K562 (cell line): ENCODE results near the gene CLDN2. TPM values are rescaled to one million over a fixed set of nuclear protein-coding genes. Genes with fewer than 3 reads are reported as not detected.

Source experiments
- ATAC-seq: fragments of 200-7000 bp; cut with Tn5 transposase; 3 replicates; pipeline ENCODE4 v1.9.1; 2020; ENCODE audit warnings: moderate library complexity
- BruUV-seq: library from RNA; stranded (reverse); fragments of 400-500 nt; replicated peaks from 2 replicates; lab custom pipeline; 2021; lab: Mats Ljungman, UMichigan
- CTCF ChIA-PET: fragments of 300-600 bp; formaldehyde crosslinking; extraction: SDS; loops from one replicate; lab custom pipeline; 2021; ENCODE audit warnings: low intra/inter-chr PET ratio; lab: Yijun Ruan, JAX
- POLR2A ChIA-PET: fragments of 300-600, 350-650 bp; sonication (Branson Sonifier 250); formaldehyde crosslinking; extraction: SDS; loops from one replicate; lab custom pipeline; 2021; ENCODE audit warnings: antibody characterized with exemption, inconsistent platforms; lab: Yijun Ruan, JAX
- DNase-seq, 4 experiments: peaks; one replicate each; pipeline versions ENCODE4 v3.0.0 to v3.0.0-alpha.2; 2011 to 2018; ENCODE audit warnings: low spot score in 3 of 4, mixed read lengths in 3 of 4; ENCODE audit errors: extremely low read depth in 1 of 4
- FAIRE-seq: peaks from 2 replicates; lab custom pipeline; 2011; peaks lifted over from hg19 to GRCh38; lab: Jason Lieb, UNC
- H2AFZ ChIP-seq: 2 replicates; pipeline ENCODE4 v1.6.0; 2011; ENCODE audit warnings: low read depth, low read length, control low read depth, inconsistent platforms
- H3K27ac ChIP-seq: fragments of 200-600 bp; 3 replicates; pipeline ENCODE4 v1.8.0; 2011; ENCODE audit warnings: low read depth, mild to moderate bottlenecking, control low read depth, inconsistent platforms, low read length, moderate library complexity, mixed read lengths; ENCODE audit errors: extremely low read depth
- H3K27me3 ChIP-seq, 2 experiments: fragments of 300-600 bp in 1 of 2; 2 replicates in 1 of 2; 3 replicates in 1 of 2; pipeline versions ENCODE4 v1.6.0 to v1.8.0; 2011; ENCODE audit warnings: inconsistent platforms in 2 of 2, low read length in 2 of 2, mild to moderate bottlenecking in 1 of 2, mixed read lengths in 1 of 2, moderate library complexity in 1 of 2; ENCODE audit not compliant: control insufficient read depth in 2 of 2, insufficient read depth in 2 of 2
- H3K36me3 ChIP-seq: fragments of 300-600 bp; 3 replicates; pipeline ENCODE4 v1.8.0; 2011; ENCODE audit warnings: mild to moderate bottlenecking, low read length, inconsistent platforms; ENCODE audit not compliant: control insufficient read depth, insufficient read depth
- H3K4me1 ChIP-seq, 2 experiments: fragments of 200-600 bp in 1 of 2; replicated peaks in 1 of 2; 2 replicates in 1 of 2; 3 replicates in 1 of 2; pipeline versions ENCODE4 v1.5.1 to v1.8.0; 2011; ENCODE audit warnings: inconsistent platforms in 2 of 2, low read length in 2 of 2, mild to moderate bottlenecking in 1 of 2, mixed read lengths in 1 of 2, moderate library complexity in 1 of 2; ENCODE audit not compliant: control insufficient read depth in 2 of 2, insufficient read depth in 2 of 2
- H3K4me2 ChIP-seq: 2 replicates; pipeline ENCODE4 v1.6.1; 2011; ENCODE audit warnings: low read length, control low read depth, inconsistent platforms, mixed read lengths; ENCODE audit not compliant: insufficient read depth
- H3K4me3 ChIP-seq: fragments of 200-600 bp; sonication (generic), shearing (Covaris generic); 2 replicates; pipeline ENCODE4 v1.5.1; 2016; ENCODE audit warnings: control low read depth, inconsistent platforms
- H3K79me2 ChIP-seq: fragments of 200-600 bp; 3 replicates; pipeline ENCODE4 v1.8.0; 2011; ENCODE audit warnings: low read length, inconsistent platforms; ENCODE audit not compliant: control insufficient read depth, insufficient read depth
- H3K9ac ChIP-seq, 2 experiments: 2 replicates each; pipeline versions ENCODE4 v1.6.0 to v1.6.1; 2011; ENCODE audit warnings: low read depth in 2 of 2, low read length in 2 of 2, control low read depth in 1 of 2, inconsistent platforms in 1 of 2, mild to moderate bottlenecking in 1 of 2, mixed read lengths in 1 of 2; ENCODE audit not compliant: insufficient read depth in 1 of 2
- H3K9me1 ChIP-seq: one replicate; pipeline ENCODE4 v1.6.0; 2011; ENCODE audit warnings: inconsistent platforms, mild to moderate bottlenecking, low read length, moderate library complexity; ENCODE audit not compliant: control insufficient read depth, insufficient read depth
- H3K9me3 ChIP-seq: replicated peaks from 2 replicates; pipeline ENCODE4 v1.5.1; 2011; ENCODE audit warnings: low read depth, low read length, inconsistent platforms; ENCODE audit not compliant: control insufficient read depth, insufficient read depth
- H4K20me1 ChIP-seq: replicated peaks from 2 replicates; pipeline ENCODE4 v1.6.1; 2011; ENCODE audit warnings: low read length, inconsistent platforms, mixed read lengths; ENCODE audit not compliant: control insufficient read depth, insufficient read depth
- BMI1 ChIP-seq: fragments of 150-350 bp; IDR thresholded peaks from 2 replicates; pipeline ENCODE4 v1.6.1; 2014; ENCODE audit warnings: low read length
- DDX20 ChIP-seq: fragments of 450-650 bp; IDR thresholded peaks from 2 replicates; pipeline ENCODE4 v1.6.1; 2016; ENCODE audit warnings: missing genetic modification characterization, low read depth, mild to moderate bottlenecking, missing compliant biosample characterization, moderate library complexity
- ETS2 ChIP-seq: IDR thresholded peaks from 2 replicates; pipeline ENCODE4 v1.6.1; 2016; ENCODE audit warnings: borderline replicate concordance, missing genetic modification characterization, mild to moderate bottlenecking, moderate library complexity, missing compliant biosample characterization; ENCODE audit not compliant: poor library complexity, severe bottlenecking
- FOXJ3 ChIP-seq: sonication (generic); formaldehyde crosslinking; IDR thresholded peaks from 2 replicates; pipeline ENCODE4 v1.4.0; 2020; ENCODE audit warnings: mild to moderate bottlenecking, missing genetic modification reagents
- HOXB6 ChIP-seq: fragments of 250-450 bp; sonication (Bioruptor Pico); IDR thresholded peaks from 2 replicates; pipeline ENCODE4 v1.5.1; 2022; ENCODE audit warnings: mild to moderate bottlenecking, borderline replicate concordance
- NFIC ChIP-seq: fragments of 450-650 bp; IDR thresholded peaks from 2 replicates; pipeline ENCODE4 v1.6.1; 2017; ENCODE audit warnings: mild to moderate bottlenecking, inconsistent platforms
- PHB2 ChIP-seq: fragments of 450-650 bp; IDR thresholded peaks from 2 replicates; pipeline ENCODE4 v1.6.1; 2017; ENCODE audit warnings: low read depth
- SMAD4 ChIP-seq: fragments of 250-450 bp; sonication (Bioruptor Pico); conservative IDR thresholded peaks from 2 replicates; pipeline ENCODE4 v1.8.0; 2021; ENCODE audit warnings: inconsistent platforms, mild to moderate bottlenecking, moderate library complexity
- XRCC4 ChIP-seq: IDR thresholded peaks from one replicate; pipeline ENCODE4 v1.6.1; 2011; ENCODE audit not compliant: insufficient read depth, insufficient read length; ENCODE audit errors: extremely low read depth
- ZFX ChIP-seq: sonication (generic); formaldehyde crosslinking; IDR thresholded peaks from 2 replicates; pipeline ENCODE4 v1.8.0; 2022; ENCODE audit warnings: mild to moderate bottlenecking, missing genetic modification reagents, moderate library complexity
- ZNF165 ChIP-seq: fragments of 250-450 bp; sonication (Bioruptor Pico); IDR thresholded peaks from 2 replicates; pipeline ENCODE4 v1.4.0; 2020; ENCODE audit warnings: borderline replicate concordance
- ZNF274 ChIP-seq: IDR thresholded peaks from 2 replicates; pipeline ENCODE4 v1.6.1; 2011; ENCODE audit warnings: low read depth, mild to moderate bottlenecking, low read length, moderate library complexity, borderline replicate concordance
- ZSCAN32 ChIP-seq: fragments of 450-650 bp; formaldehyde crosslinking; IDR thresholded peaks from 2 replicates; pipeline ENCODE4 v1.4.0; 2020; ENCODE audit warnings: mild to moderate bottlenecking, moderate library complexity
- WGBS: fragments of 100-300 bp; shearing (Covaris generic); methylation state at CpG from one replicate; pipeline ENCODE4 v1.1.6; 2016; ENCODE audit warnings: low coverage, mixed read lengths; ENCODE audit not compliant: insufficient coverage; ENCODE audit errors: missing lambda C conversion rate; 5-methylcytosine and 5-hydroxymethylcytosine counted together
- in situ Hi-C: fragments of 300-500 bp; cut with MboI; formaldehyde crosslinking; loops from 4 replicates; pipeline ENCODE4 v1.15.0; 2018; ENCODE audit warnings: inconsistent platforms, mixed read lengths
- intact Hi-C: fragments of 100-400 bp; cut with micrococcal nuclease; formaldehyde crosslinking; loops from 2 replicates; pipeline ENCODE4 v1.14.2; 2022
- polyA plus RNA-seq, 8 experiments: library from polyadenylated mRNA; depleted of rRNA in 4 of 8; stranded (reverse) in 5 of 8; unstranded in 3 of 8; fragments of >200 nt; fragmentation: Nextera tagmentation in 2 of 8; fragmentation: Illumina TruSeq in 1 of 8; extraction: Ambion mirVana in 2 of 8; extraction: Trizol in 1 of 8; gene quantifications; 2 replicates each; pipeline versions ENCODE4 v1.2.1 to v1.2.3, GENCODE V29; 2011 to 2014; ENCODE audit warnings: inconsistent platforms in 1 of 8, missing spikeins in 1 of 8
- total RNA-seq, 7 experiments: library from RNA; depleted of rRNA in 6 of 7; stranded (reverse); fragments of >200 nt in 6 of 7; fragmentation: Illumina TruSeq in 2 of 7; extraction: Trizol in 2 of 7; gene quantifications; 2 replicates each; pipeline versions ENCODE4 v1.2.1 to v1.2.3, GENCODE V29; 2011 to 2021; ENCODE audit warnings: low replicate concordance in 1 of 7
- TF ChIP-seq, protein P1 (sequence below): fragments of 450-650 bp; formaldehyde crosslinking; IDR thresholded peaks from 2 replicates; pipeline ENCODE4 v1.4.0; 2022; ENCODE audit warnings: mild to moderate bottlenecking, moderate library complexity
- TF ChIP-seq, protein P2 (sequence below): fragments of 450-650 bp; IDR thresholded peaks from 2 replicates; pipeline ENCODE4 v1.6.1; 2016; ENCODE audit warnings: borderline replicate concordance
- TF ChIP-seq, protein P3 (sequence below), 2 experiments: fragments of 250-450 bp in 1 of 2; fragments of 450-650 bp in 1 of 2; sonication (Bioruptor Pico) in 1 of 2; IDR thresholded peaks; 2 replicates each; pipeline versions ENCODE4 v1.6.1 to v1.8.0; 2016 to 2021; ENCODE audit warnings: mild to moderate bottlenecking in 2 of 2, moderate library complexity in 2 of 2, missing compliant biosample characterization in 1 of 2, missing genetic modification characterization in 1 of 2

Gene CLDN2
- total and polyA plus RNA-seq, 9 of the 15 experiments (the other 6 are each of a cell fraction or from before 2014, with no cell fraction given) = not detected

DNA sequence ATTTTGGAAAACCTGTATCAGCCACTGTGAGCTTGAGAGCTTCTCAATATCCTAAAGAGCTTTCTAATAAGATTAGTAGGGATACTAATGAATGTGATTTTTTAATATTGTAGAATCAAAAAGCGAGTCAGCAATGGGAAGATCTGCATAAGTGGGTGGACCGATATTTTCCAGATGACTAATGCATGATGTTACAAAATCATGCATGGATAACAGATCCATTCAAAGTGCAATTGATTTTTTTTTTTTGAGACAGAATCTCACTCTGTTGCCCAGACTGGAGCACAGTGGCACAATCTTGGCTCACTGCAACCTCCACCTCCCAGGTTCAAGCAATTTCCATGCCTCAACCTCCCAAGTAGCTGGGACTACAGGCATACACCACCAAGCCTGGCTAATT lies 7.3 kb upstream of the CLDN2 start (continued):
- TF ChIP-seq NFIC = no peak
- TF ChIP-seq, protein P1, sequence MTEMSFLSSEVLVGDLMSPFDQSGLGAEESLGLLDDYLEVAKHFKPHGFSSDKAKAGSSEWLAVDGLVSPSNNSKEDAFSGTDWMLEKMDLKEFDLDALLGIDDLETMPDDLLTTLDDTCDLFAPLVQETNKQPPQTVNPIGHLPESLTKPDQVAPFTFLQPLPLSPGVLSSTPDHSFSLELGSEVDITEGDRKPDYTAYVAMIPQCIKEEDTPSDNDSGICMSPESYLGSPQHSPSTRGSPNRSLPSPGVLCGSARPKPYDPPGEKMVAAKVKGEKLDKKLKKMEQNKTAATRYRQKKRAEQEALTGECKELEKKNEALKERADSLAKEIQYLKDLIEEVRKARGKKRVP (CRISPR knock-in tag) = no peak
- no peak for TF ChIP-seq SMAD4 (CRISPR knock-in tag)
- no peak for TF ChIP-seq ZNF165 (CRISPR knock-in tag)

DNA sequence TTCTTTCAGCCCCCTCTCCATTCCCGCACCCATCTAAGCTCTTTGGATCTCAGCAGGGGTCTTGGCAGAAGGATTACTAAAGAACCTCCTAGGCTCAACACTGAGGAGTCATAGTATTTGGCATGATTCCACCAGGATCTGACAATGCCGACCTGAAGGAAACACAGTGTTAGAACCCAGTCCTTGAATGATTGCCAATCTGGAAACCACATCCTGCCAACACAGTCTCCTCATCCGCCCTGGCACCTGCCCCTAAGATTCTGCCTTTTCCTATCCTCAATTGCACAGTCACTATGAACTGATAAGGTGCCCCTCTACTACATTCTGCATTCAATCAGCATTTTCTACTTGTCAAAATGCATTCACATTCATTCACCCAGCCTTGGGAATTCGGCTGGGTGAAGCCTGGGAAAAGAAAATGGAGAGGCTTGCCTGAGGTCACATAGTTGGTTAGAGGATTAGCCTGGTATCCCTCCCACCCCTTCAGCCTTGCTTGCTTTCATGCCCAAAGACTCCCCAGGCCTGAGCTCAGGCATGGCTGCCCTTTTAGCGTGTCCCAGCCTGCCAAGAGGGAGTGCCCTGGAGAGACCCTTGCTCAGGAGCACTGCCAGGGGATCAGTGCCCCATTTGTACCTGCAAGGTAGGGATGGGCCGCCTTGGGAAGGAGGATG lies 2.2 kb upstream of the CLDN2 start:
- no peaks in the 10 kb centered on the region for H3K36me3 ChIP-seq
- H3K4me2 ChIP-seq = no peak overlapping the region
- no peak for FAIRE-seq
- no peak for TF ChIP-seq PHB2
- TF ChIP-seq XRCC4 = no peak
- TF ChIP-seq, protein P2, sequence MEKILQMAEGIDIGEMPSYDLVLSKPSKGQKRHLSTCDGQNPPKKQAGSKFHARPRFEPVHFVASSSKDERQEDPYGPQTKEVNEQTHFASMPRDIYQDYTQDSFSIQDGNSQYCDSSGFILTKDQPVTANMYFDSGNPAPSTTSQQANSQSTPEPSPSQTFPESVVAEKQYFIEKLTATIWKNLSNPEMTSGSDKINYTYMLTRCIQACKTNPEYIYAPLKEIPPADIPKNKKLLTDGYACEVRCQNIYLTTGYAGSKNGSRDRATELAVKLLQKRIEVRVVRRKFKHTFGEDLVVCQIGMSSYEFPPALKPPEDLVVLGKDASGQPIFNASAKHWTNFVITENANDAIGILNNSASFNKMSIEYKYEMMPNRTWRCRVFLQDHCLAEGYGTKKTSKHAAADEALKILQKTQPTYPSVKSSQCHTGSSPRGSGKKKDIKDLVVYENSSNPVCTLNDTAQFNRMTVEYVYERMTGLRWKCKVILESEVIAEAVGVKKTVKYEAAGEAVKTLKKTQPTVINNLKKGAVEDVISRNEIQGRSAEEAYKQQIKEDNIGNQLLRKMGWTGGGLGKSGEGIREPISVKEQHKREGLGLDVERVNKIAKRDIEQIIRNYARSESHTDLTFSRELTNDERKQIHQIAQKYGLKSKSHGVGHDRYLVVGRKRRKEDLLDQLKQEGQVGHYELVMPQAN = no peak
- TF ChIP-seq BMI1 = no peak
- no peak for TF ChIP-seq DDX20 (tag)
- TF ChIP-seq, protein P3, sequence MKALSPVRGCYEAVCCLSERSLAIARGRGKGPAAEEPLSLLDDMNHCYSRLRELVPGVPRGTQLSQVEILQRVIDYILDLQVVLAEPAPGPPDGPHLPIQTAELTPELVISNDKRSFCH (CRISPR knock-in tag; IDR thresholded peaks at IDR 0.05) = no peak
- TF ChIP-seq, protein P3 (tag; IDR thresholded peaks at IDR 0.05) = no peak
- TF ChIP-seq FOXJ3 (CRISPR knock-in tag) = no peak
- no peak for TF ChIP-seq ZSCAN32
- no peak for TF ChIP-seq ZNF274
- no peak for TF ChIP-seq HOXB6
- no peak for TF ChIP-seq ETS2 (tag)
- TF ChIP-seq ZFX (CRISPR knock-in tag) = no peak

More for the DNA sequence above, 2.2 kb upstream of the CLDN2 start:
- Histone ChIP-seq H3K4me1 (no peaks in the 10 kb centered on the region), H3K9me1 (no peaks in the 10 kb centered on the region), H2AFZ (no peak overlapping the region), H3K9me3 (no peaks in the 10 kb centered on the region), H4K20me1 (no peaks in the 10 kb centered on the region), H3K79me2 (no peaks in the 10 kb centered on the region), H3K4me3 (no peak overlapping the region), H3K9ac (no peak overlapping the region), H3K27ac (no peak overlapping the region), H3K27me3 (no peaks in the 10 kb centered on the region)
- BruUV-seq = no TSS peak
- in situ Hi-C loops (no loop called here), intact Hi-C loops (no loop called here)
- CTCF ChIA-PET = no interaction called here
- 0% methylated on average over 5 of the region's 6 CpGs for WGBS
- DNase-seq (no peak), ATAC-seq (no peak)
- POLR2A ChIA-PET = interaction anchor here (0.6 kb wide), 1 partner anchor 13 kb away, joined by 3 read pairs; no protein-coding TSS in a partner anchor
